Colonic mucosa (tissue), 4 donors: Measurements from ENCODE around the gene EPC1. TPM values are rescaled to one million over a fixed set of nuclear protein-coding genes. Genes with fewer than 3 reads are reported as not detected.

Source experiments
- DNase-seq: peaks from one replicate; pipeline ENCODE4 v3.0.0-alpha.2; 2020
- H3K27ac ChIP-seq: fragments of 200-600 bp; one replicate; pipeline ENCODE4 v1.8.0; 2021
- H3K27me3 ChIP-seq: fragments of 200-600 bp; one replicate; pipeline ENCODE4 v1.8.0; 2021
- H3K36me3 ChIP-seq: fragments of 200-600 bp; one replicate; pipeline ENCODE4 v1.8.0; 2021
- H3K4me1 ChIP-seq: fragments of 200-600 bp; one replicate; pipeline ENCODE4 v1.8.0; 2021; ENCODE audit warnings: mild to moderate bottlenecking
- H3K4me3 ChIP-seq: fragments of 200-600 bp; one replicate; pipeline ENCODE4 v1.8.0; 2021
- H3K9ac ChIP-seq, 2 donors: one replicate each; pipeline ENCODE4 v1.7.0; 2013; ENCODE audit warnings: control low read depth in 2 of 2, low read depth in 2 of 2, low read length in 2 of 2
- H3K9me3 ChIP-seq: fragments of 200-600 bp; one replicate; pipeline ENCODE4 v1.8.0; 2021
- intact Hi-C: fragments of 100-400 bp; cut with DNase I; formaldehyde crosslinking; loops from one replicate; pipeline ENCODE4 v1.14.1; 2022
- total RNA-seq, 2 donors: library from RNA; stranded (reverse); fragmentation: NEBNext Ultra II Directional in 1 of 2; extraction: Animal tissue kit (Norgen Biotek cat#: 25700) in 1 of 2; gene quantifications; one replicate each; pipeline ENCODE4 v1.2.1, GENCODE V29; 2021
- TF ChIP-seq, protein P1 (sequence below): fragments of 200-600 bp; IDR thresholded peaks from one replicate; pipeline ENCODE4 v1.8.0; 2022; ENCODE audit warnings: antibody characterized with exemption, mild to moderate bottlenecking
- donor health status: healthy.
- donor health status: DM: no; HTN: no; CAD: no.
- donor health status: DM: no; HTN: no; CAD: no.

The EPC1 gene
- total RNA-seq, 2 donors from 2014 or later = 24.5 to 30.9 TPM

DNA sequence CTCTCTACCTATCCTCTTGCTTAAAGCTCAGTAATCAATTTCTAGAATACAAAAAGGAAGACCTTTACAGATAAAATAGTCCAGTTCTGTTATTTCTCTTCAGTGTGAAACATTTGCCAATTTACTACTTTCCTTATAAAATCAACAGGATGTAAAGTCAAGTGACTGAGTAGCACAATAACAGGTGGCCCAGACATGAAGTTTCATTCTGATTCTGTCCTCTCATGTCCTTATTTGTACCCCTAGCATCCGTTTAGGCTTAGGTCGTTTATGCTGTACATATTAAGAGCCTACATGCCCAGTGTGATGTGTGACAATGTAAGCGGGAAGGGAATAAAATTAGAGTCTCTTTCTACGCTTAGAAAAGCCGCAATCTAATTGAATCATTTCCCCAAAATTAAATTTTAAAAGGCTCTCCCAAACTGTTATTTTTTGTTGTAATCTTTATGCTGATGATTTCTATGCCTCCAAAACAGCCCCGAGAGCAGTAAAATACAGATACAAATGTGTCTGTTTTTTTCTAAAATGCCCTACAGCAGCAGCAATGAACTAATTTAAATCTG lies 29.1 kb downstream of the EPC1 start:
- intact Hi-C loops = no loop called here
- no peak for DNase-seq
- no peak overlapping the region for H3K27ac ChIP-seq
- TF ChIP-seq, protein P1, sequence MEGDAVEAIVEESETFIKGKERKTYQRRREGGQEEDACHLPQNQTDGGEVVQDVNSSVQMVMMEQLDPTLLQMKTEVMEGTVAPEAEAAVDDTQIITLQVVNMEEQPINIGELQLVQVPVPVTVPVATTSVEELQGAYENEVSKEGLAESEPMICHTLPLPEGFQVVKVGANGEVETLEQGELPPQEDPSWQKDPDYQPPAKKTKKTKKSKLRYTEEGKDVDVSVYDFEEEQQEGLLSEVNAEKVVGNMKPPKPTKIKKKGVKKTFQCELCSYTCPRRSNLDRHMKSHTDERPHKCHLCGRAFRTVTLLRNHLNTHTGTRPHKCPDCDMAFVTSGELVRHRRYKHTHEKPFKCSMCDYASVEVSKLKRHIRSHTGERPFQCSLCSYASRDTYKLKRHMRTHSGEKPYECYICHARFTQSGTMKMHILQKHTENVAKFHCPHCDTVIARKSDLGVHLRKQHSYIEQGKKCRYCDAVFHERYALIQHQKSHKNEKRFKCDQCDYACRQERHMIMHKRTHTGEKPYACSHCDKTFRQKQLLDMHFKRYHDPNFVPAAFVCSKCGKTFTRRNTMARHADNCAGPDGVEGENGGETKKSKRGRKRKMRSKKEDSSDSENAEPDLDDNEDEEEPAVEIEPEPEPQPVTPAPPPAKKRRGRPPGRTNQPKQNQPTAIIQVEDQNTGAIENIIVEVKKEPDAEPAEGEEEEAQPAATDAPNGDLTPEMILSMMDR = no peak
- H3K36me3 ChIP-seq = no peaks in the 10 kb centered on the region
- no peak overlapping the region for H3K4me3 ChIP-seq
- H3K27me3 ChIP-seq = no peaks in the 10 kb centered on the region
- H3K4me1 ChIP-seq = peaks cover 3% of the 10 kb centered on the region
- H3K9ac ChIP-seq = no peak overlapping the region
- no peaks in the 10 kb centered on the region for H3K9me3 ChIP-seq

DNA sequence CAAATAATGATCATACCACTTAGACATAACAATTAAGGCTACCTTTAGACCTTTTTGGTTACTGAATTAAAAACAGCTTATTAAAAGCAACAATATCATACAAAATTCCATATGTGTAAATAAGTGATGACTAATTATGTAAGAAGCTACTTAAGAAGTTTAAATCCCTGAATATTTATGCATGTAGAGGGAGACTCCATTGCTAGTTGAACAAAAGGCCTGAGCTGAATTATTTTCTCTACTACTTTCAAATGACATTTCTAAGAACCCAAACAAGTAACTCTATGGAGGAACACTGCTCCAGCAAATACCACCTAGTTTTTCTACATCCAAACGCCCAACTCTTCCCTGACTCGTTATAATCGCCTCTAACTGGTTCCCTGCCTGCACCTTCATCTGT lies 31.5 kb downstream of the EPC1 start:
- Histone ChIP-seq H3K4me1 (peaks cover 3% of the 10 kb centered on the region), H3K27ac (no peak overlapping the region), H3K27me3 (no peaks in the 10 kb centered on the region), H3K4me3 (no peak overlapping the region), H3K36me3 (no peaks in the 10 kb centered on the region), H3K9ac (no peak overlapping the region), H3K9me3 (no peaks in the 10 kb centered on the region)
- DNase-seq = no peak
- TF ChIP-seq, protein P1 = no peak
- intact Hi-C loops = no loop called here

DNA sequence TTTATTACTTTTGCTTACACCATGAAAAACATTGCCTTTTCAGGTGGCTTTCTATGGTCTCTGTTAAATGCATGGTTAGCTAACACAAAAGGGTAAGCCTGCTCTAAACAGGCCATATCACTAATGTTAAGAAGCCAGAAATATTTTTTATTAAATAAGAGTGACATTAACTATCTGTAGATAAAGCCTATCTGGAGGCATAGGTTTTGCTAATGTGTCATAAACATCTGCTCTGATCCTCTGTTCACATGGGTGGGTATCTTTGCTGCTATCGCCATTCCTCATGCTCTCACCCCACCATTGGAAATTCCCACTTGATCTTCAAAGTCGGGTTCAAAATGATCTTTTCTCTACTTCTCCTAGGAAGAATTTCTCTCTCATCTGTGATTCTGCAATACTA lies 32.4 kb downstream of the EPC1 start:
- no peaks in the 10 kb centered on the region for H3K27me3 ChIP-seq
- peaks cover 3% of the 10 kb centered on the region for H3K4me1 ChIP-seq
- H3K27ac ChIP-seq = no peak overlapping the region
- no peak for DNase-seq
- H3K4me3 ChIP-seq = no peak overlapping the region
- intact Hi-C loops = no loop called here
- H3K9me3 ChIP-seq = no peaks in the 10 kb centered on the region
- TF ChIP-seq, protein P1 = no peak
- no peaks in the 10 kb centered on the region for H3K36me3 ChIP-seq
- H3K9ac ChIP-seq = no peak overlapping the region

DNA sequence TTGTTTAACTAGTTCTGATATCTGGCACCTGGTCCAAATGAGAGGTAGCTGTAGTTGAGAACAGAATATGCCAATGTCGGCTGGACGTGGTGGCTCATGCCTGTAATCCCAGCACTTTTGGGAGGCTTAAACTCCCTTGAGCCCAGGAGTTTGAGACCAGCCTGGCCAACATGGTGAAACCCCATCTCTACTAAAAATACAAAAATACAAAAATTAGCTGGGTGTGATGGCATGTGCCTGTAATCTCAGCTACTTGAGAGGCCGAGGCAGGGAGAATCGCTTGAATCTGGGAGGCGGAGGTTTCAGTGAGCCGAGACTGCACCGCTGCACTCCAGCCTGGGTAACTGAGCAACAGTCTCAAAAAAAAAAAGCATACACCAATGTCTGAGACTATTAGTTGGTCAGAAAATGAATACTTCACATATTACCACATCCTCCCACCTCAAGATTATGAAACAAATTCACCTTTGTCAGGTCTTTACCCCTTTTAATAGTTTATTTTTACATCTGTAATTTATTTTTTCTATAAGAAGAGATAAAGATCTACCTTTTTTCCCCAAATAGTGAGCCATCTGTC lies 38.8 kb downstream of the EPC1 start:
- Histone ChIP-seq H3K9ac (no peak overlapping the region), H3K4me1 (no peaks in the 10 kb centered on the region), H3K36me3 (no peaks in the 10 kb centered on the region), H3K27ac (no peak overlapping the region), H3K9me3 (no peaks in the 10 kb centered on the region), H3K27me3 (no peaks in the 10 kb centered on the region), H3K4me3 (no peak overlapping the region)
- intact Hi-C loops = no loop called here
- no peak for DNase-seq
- TF ChIP-seq, protein P1 = no peak

DNA sequence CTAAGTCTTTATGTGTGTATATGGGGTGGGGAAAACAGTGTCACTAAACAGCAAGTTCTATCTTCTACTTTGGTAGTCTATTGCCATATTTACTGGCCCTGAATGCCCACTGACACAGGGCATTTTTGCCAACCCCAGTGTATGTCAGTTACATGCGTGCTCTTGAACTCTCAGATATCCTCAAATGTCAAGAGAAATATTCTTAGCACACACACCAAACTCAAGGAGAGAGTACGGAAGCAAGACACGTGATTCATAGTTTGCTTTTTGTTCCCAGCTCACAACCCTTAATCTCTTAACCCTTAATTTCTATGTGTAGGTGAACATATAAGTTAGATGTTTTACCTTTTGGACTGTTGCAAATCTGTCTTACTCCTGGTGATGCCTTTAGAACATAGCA lies 39.3 kb downstream of the EPC1 start:
- Histone ChIP-seq H3K27me3 (no peaks in the 10 kb centered on the region), H3K4me3 (no peak overlapping the region), H3K27ac (no peak overlapping the region), H3K36me3 (no peaks in the 10 kb centered on the region), H3K4me1 (no peaks in the 10 kb centered on the region), H3K9ac (no peak overlapping the region), H3K9me3 (no peaks in the 10 kb centered on the region)
- TF ChIP-seq, protein P1 = no peak
- intact Hi-C loops = no loop called here
- no peak for DNase-seq
